Liver (tissue), 9 donors: ENCODE measurements around the gene ZFP62. TPM values are rescaled to one million over a fixed set of nuclear protein-coding genes. Genes with fewer than 3 reads are reported as not detected.

ENCODE experiments used
- DNase-seq: peaks from one replicate; pipeline ENCODE4 v3.0.0-alpha.2; 2017; ENCODE audit warnings: low spot score
- H3K27ac ChIP-seq, 2 donors: one replicate each; pipeline ENCODE4 v1.7.0; 2013; ENCODE audit warnings: inconsistent platforms in 2 of 2, low read length in 2 of 2, control low read depth in 1 of 2, low read depth in 1 of 2, mild to moderate bottlenecking in 1 of 2
- H3K27me3 ChIP-seq, 4 donors: one replicate each; pipeline versions ENCODE4 v1.6.1 to v1.7.0; 2013; ENCODE audit warnings: low read length in 3 of 4, inconsistent platforms in 1 of 4, mild to moderate bottlenecking in 1 of 4, moderate library complexity in 1 of 4; ENCODE audit not compliant: control insufficient read depth in 4 of 4, insufficient read depth in 4 of 4
- H3K36me3 ChIP-seq, 4 donors: one replicate each; pipeline versions ENCODE4 v1.6.1 to v1.7.0; 2013; ENCODE audit warnings: low read length in 3 of 4, mild to moderate bottlenecking in 3 of 4, low read depth in 1 of 4, moderate library complexity in 1 of 4; ENCODE audit not compliant: control insufficient read depth in 4 of 4, insufficient read depth in 3 of 4
- H3K4me1 ChIP-seq, 4 donors: one replicate each; pipeline versions ENCODE4 v1.6.1 to v1.7.0; 2013; ENCODE audit warnings: low read length in 3 of 4, mild to moderate bottlenecking in 3 of 4, moderate library complexity in 1 of 4; ENCODE audit not compliant: control insufficient read depth in 4 of 4, insufficient read depth in 4 of 4
- H3K4me3 ChIP-seq, 3 donors: one replicate each; pipeline versions ENCODE4 v1.6.1 to v1.7.0; 2013; ENCODE audit warnings: low read length in 3 of 3, control low read depth in 1 of 3, low read depth in 1 of 3, mild to moderate bottlenecking in 1 of 3
- H3K9ac ChIP-seq, 2 donors: one replicate each; pipeline ENCODE4 v1.7.0; 2013; ENCODE audit warnings: low read length in 2 of 2, mild to moderate bottlenecking in 2 of 2, moderate library complexity in 2 of 2, control low read depth in 1 of 2, low read depth in 1 of 2
- H3K9me3 ChIP-seq, 4 donors: one replicate each; pipeline versions ENCODE4 v1.6.1 to v1.7.0; 2013; ENCODE audit warnings: low read length in 3 of 4; ENCODE audit not compliant: control insufficient read depth in 4 of 4
- ATF3 ChIP-seq: IDR thresholded peaks from 2 replicates; pipeline ENCODE4 v1.6.1; 2016; ENCODE audit warnings: antibody characterized with exemption
- CTCF ChIP-seq: fragments of 150-350 bp; IDR thresholded peaks from 2 replicates; pipeline ENCODE4 v1.5.1; 2017; ENCODE audit warnings: improper control_type of control experiment, low read depth, low read length; ENCODE audit not compliant: missing input control
- EGR1 ChIP-seq, 2 donors: IDR thresholded peaks; 2 replicates each; pipeline ENCODE4 v1.6.1; 2016 to 2018; ENCODE audit warnings: antibody characterized with exemption in 2 of 2, low read depth in 2 of 2
- FOXA1 ChIP-seq: IDR thresholded peaks from 2 replicates; pipeline ENCODE4 v1.6.1; 2016; ENCODE audit warnings: antibody characterized with exemption
- FOXA2 ChIP-seq: IDR thresholded peaks from 2 replicates; pipeline ENCODE4 v1.6.1; 2016; ENCODE audit warnings: antibody characterized with exemption
- GABPA ChIP-seq, 2 donors: IDR thresholded peaks in 1 of 2; conservative IDR thresholded peaks in 1 of 2; 2 replicates each; pipeline ENCODE4 v1.6.1; 2016; ENCODE audit warnings: antibody characterized with exemption in 2 of 2, mild to moderate bottlenecking in 1 of 2, moderate library complexity in 1 of 2
- HNF4A ChIP-seq, 2 donors: conservative IDR thresholded peaks; 2 replicates each; pipeline ENCODE4 v1.6.1; 2016; ENCODE audit warnings: antibody characterized with exemption in 2 of 2, mild to moderate bottlenecking in 2 of 2
- HNF4G ChIP-seq: IDR thresholded peaks from 2 replicates; pipeline ENCODE4 v1.6.1; 2016; ENCODE audit warnings: antibody characterized with exemption
- JUND ChIP-seq, 2 donors: IDR thresholded peaks; 2 replicates each; pipeline ENCODE4 v1.6.1; 2016; ENCODE audit warnings: antibody characterized with exemption in 2 of 2
- MAX ChIP-seq: IDR thresholded peaks from 2 replicates; pipeline ENCODE4 v1.6.1; 2016; ENCODE audit warnings: antibody characterized with exemption
- NR2F2 ChIP-seq: IDR thresholded peaks from 2 replicates; pipeline ENCODE4 v1.6.1; 2016; ENCODE audit warnings: antibody characterized with exemption
- RAD21 ChIP-seq, 2 donors: IDR thresholded peaks; 2 replicates each; pipeline ENCODE4 v1.6.1; 2016; ENCODE audit warnings: antibody characterized with exemption in 2 of 2, mild to moderate bottlenecking in 2 of 2
- REST ChIP-seq: IDR thresholded peaks from 2 replicates; pipeline ENCODE4 v1.6.1; 2016; ENCODE audit warnings: antibody characterized with exemption, mild to moderate bottlenecking
- SP1 ChIP-seq: IDR thresholded peaks from 2 replicates; pipeline ENCODE4 v1.6.1; 2018; ENCODE audit warnings: antibody characterized with exemption, mild to moderate bottlenecking
- YY1 ChIP-seq: IDR thresholded peaks from 2 replicates; pipeline ENCODE4 v1.6.1; 2016; ENCODE audit warnings: antibody characterized with exemption, mild to moderate bottlenecking
- ZBTB33 ChIP-seq: IDR thresholded peaks from 2 replicates; pipeline ENCODE4 v1.6.1; 2016; ENCODE audit warnings: antibody characterized with exemption
- WGBS: extraction: QIAGEN DNeasy Blood & Tissue Kit; methylation state at CpG from one replicate; pipeline ENCODE4 v1.1.7; 2013; 5-methylcytosine and 5-hydroxymethylcytosine counted together
- polyA plus RNA-seq, 2 donors: library from polyadenylated mRNA; stranded (reverse) in 1 of 2; unstranded in 1 of 2; fragments of 200-250 nt in 1 of 2; fragments of >200 nt in 1 of 2; fragmentation: Nextera tagmentation in 1 of 2; extraction: Ambion mirVana in 1 of 2; gene quantifications; one replicate each; pipeline versions ENCODE4 v1.2.1 to v1.2.3, GENCODE V29; 2013 to 2015
- total RNA-seq, 2 donors: library from RNA; depleted of rRNA; stranded (reverse); fragments of >200 nt; gene quantifications; one replicate each; pipeline ENCODE4 v1.2.3, GENCODE V29; 2014
- donor health status: healthy.
- donor health status: healthy.
- donor health status: healthy.
- donor health status: healthy.
- donor health status: healthy.

The ZFP62 gene
- total and polyA plus RNA-seq, 4 donors, result 3.4 to 8.8 (median 5.7) TPM

- Histone ChIP-seq H3K9me3 (no peaks in the 10 kb centered on the region), H3K4me1 (peaks cover 10 to 56% (median 48%) of the 10 kb centered on the region in 4 donors), H3K4me3 (peak overlapping the region; percentile 57 to 74 (median 74)), H3K36me3 (no peaks in the 10 kb centered on the region), H3K9ac (peak overlapping the region in 1 of 2 donors; percentile 73), H3K27ac (peak overlapping the region; percentile 93 to 94), H3K27me3 (no peaks in the 10 kb centered on the region)
- 4% methylated on average over 40 of the region's 40 CpGs for WGBS
- TF ChIP-seq RAD21 (IDR thresholded peaks at IDR 0.05) (no peak), GABPA (IDR thresholded peaks at IDR 0.05 in 1 of 2, conservative IDR thresholded peaks at IDR 0.05 in 1 of 2) (peak in 1 of 2 donors; percentile 7), HNF4A (conservative IDR thresholded peaks at IDR 0.05) (peak in 1 of 2 donors; percentile 46), FOXA1 (no peak), ZBTB33 (no peak), NR2F2 (peak; percentile 58), REST (no peak)
- DNase-seq, result peak; percentile 83
These were observed 51.5 kb downstream of the ZFP62 start for GRCh38 chr5:180809403-180810209.

GRCh38 chr5:180808461-180809000 is 52.5 kb downstream of the ZFP62 start:
- Histone ChIP-seq H3K36me3 (no peaks in the 10 kb centered on the region), H3K4me1 (peaks cover 12 to 67% (median 58%) of the 10 kb centered on the region in 4 donors), H3K27me3 (no peaks in the 10 kb centered on the region), H3K9me3 (no peaks in the 10 kb centered on the region), H3K9ac (peak overlapping the region; percentile 24 to 86), H3K27ac (peak overlapping the region; percentile 4 to 22), H3K4me3 (peak overlapping the region; percentile 74 to 75 (median 74))
- no peak for DNase-seq
- WGBS, result 33% methylated on average over 5 of the region's 5 CpGs
- TF ChIP-seq RAD21 (IDR thresholded peaks at IDR 0.05) (peak in 1 of 2 donors; percentile 26), NR2F2 (peak; percentile 22), MAX (no peak), HNF4G (peak; percentile 93), EGR1 (IDR thresholded peaks at IDR 0.05; ENCODE audit: low read depth in 2 of 2) (no peak), CTCF (no peak), FOXA2 (no peak), SP1 (peak; percentile 80), ATF3 (no peak), YY1 (peak; percentile 64), REST (peak; percentile 21), GABPA (IDR thresholded peaks at IDR 0.05 in 1 of 2, conservative IDR thresholded peaks at IDR 0.05 in 1 of 2) (peak in 1 of 2 donors; percentile 72), ZBTB33 (no peak), JUND (IDR thresholded peaks at IDR 0.05) (no peak)
